Measurements from ENCODE around the gene NR4A1. TPM values are rescaled to one million over a fixed set of nuclear protein-coding genes. Genes with fewer than 3 reads are reported as not detected.

NR4A1 gene
- total RNA-seq, 2 experiments from 2014 or later: 67.0 to 79.2 TPM

- intact Hi-C loops (cut with DNase I, micrococcal nuclease): no loop called here
- DNase-seq (peak in 1 of 14 experiments; percentile 33), ATAC-seq (ENCODE audit: poor library complexity) (no peak)
- ChIA-PET CTCF (interaction anchor here (1.2 to 10.8 kb wide), 3 partner anchors 13 to 16 kb away, joined by 3 to 184 read pairs (median 21); no protein-coding TSS in a partner anchor), POLR2A (interaction anchor here (0.9 to 5.8 kb wide), 3 partner anchors 13 to 188 kb away, joined by 3 to 73 read pairs (median 3); partner anchors contain the start of gene ATG101)
- Mint-ChIP-seq H3K9me3 (no peaks in the 10 kb centered on the region), H3K4me1 (ENCODE audit: low read depth) (peaks cover 21% of the 10 kb centered on the region), H3K36me3 (ENCODE audit: low read depth) (peaks cover 60% of the 10 kb centered on the region), H3K4me3 (peak overlapping the region; percentile 97), H3K27ac (no peak overlapping the region), H3K27me3 (no peaks in the 10 kb centered on the region)
- TF ChIP-seq, protein P1, sequence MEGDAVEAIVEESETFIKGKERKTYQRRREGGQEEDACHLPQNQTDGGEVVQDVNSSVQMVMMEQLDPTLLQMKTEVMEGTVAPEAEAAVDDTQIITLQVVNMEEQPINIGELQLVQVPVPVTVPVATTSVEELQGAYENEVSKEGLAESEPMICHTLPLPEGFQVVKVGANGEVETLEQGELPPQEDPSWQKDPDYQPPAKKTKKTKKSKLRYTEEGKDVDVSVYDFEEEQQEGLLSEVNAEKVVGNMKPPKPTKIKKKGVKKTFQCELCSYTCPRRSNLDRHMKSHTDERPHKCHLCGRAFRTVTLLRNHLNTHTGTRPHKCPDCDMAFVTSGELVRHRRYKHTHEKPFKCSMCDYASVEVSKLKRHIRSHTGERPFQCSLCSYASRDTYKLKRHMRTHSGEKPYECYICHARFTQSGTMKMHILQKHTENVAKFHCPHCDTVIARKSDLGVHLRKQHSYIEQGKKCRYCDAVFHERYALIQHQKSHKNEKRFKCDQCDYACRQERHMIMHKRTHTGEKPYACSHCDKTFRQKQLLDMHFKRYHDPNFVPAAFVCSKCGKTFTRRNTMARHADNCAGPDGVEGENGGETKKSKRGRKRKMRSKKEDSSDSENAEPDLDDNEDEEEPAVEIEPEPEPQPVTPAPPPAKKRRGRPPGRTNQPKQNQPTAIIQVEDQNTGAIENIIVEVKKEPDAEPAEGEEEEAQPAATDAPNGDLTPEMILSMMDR (IDR thresholded peaks at IDR 0.05): no peak
- peak overlapping the region in 1 of 2 donors; percentile 73 for H3K27ac ChIP-seq (ENCODE audit: low read depth in 1 of 2, low read length in 2 of 2)
- H3K36me3 ChIP-seq (ENCODE audit: insufficient read depth, low read length): peaks cover 27% of the 10 kb centered on the region
- H3K4me1 ChIP-seq (ENCODE audit: insufficient read depth, low read length): peaks cover 30% of the 10 kb centered on the region
- peaks cover 0 to 4% of the 10 kb centered on the region in 2 experiments for H3K9me3 ChIP-seq (ENCODE audit: control insufficient read depth in 1 of 2, insufficient read depth in 1 of 2, low read length in 2 of 2)
- H3K27me3 ChIP-seq (ENCODE audit: control insufficient read depth in 1 of 2, insufficient read depth in 2 of 2, low read length in 2 of 2): no peaks in the 10 kb centered on the region
- no peak overlapping the region for H3K4me3 ChIP-seq (ENCODE audit: low read length)
Measured at GRCh38 chr12:52009081-52009751, 42.0 kb upstream of the NR4A1 start.

DNA sequence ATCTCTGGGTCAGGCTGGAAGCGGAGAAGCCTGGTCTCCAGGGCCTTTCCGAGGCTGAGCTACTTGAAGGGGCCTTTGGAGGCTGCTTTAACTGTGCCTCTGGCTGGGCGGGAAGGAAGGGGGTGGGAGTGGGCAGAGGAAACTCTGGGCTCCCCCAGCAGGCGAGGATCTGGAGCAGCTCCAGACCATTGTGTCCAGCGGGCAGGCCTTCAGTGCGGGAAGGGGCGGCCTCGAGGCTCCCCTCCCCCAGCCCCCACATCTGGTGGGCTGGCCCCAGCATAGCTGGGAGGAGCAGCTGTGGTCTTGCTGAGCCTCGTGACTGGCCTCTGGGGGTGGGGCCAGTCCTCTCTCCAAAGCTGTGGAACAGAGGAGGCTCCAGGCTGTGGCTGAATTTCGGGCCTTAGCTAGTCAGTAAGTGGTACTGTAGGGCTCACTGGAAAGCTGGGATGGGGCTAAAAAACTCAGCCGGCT lies 41.1 kb upstream of the NR4A1 start:
- DNase-seq: no peak
- Mint-ChIP-seq H3K4me3 (peak overlapping the region; percentile 51), H3K4me1 (ENCODE audit: low read depth) (peaks cover 21% of the 10 kb centered on the region), H3K27me3 (no peaks in the 10 kb centered on the region), H3K27ac (no peak overlapping the region), H3K36me3 (ENCODE audit: low read depth) (peaks cover 63% of the 10 kb centered on the region), H3K9me3 (no peaks in the 10 kb centered on the region)
- Histone ChIP-seq H3K4me1 (ENCODE audit: insufficient read depth, low read length) (peaks cover 30% of the 10 kb centered on the region), H3K27ac (ENCODE audit: low read depth in 1 of 2, low read length in 2 of 2) (no peak overlapping the region), H3K9me3 (ENCODE audit: control insufficient read depth in 1 of 2, insufficient read depth in 1 of 2, low read length in 2 of 2) (peaks cover 0 to 4% of the 10 kb centered on the region in 2 experiments), H3K36me3 (ENCODE audit: insufficient read depth, low read length) (peaks cover 30% of the 10 kb centered on the region), H3K4me3 (ENCODE audit: low read length) (no peak overlapping the region), H3K27me3 (ENCODE audit: control insufficient read depth in 1 of 2, insufficient read depth in 2 of 2, low read length in 2 of 2) (no peaks in the 10 kb centered on the region)
- intact Hi-C loops (cut with DNase I, micrococcal nuclease): no loop called here
- no peak for ATAC-seq (ENCODE audit: poor library complexity)
- ChIA-PET CTCF (interaction anchor here (1.2 to 10.8 kb wide), 2 partner anchors 12 to 17 kb away, joined by 3 to 184 read pairs; no protein-coding TSS in a partner anchor), POLR2A (interaction anchor here (0.9 to 5.8 kb wide), 2 partner anchors 12 to 60 kb away, joined by 3 to 73 read pairs; partner anchors contain the start of gene ATG101)
- TF ChIP-seq, protein P1 (IDR thresholded peaks at IDR 0.05): no peak

- ATAC-seq (ENCODE audit: poor library complexity) (no peak), DNase-seq (peak in 1 of 14 experiments; percentile 38)
- Mint-ChIP-seq H3K27me3 (no peaks in the 10 kb centered on the region), H3K4me1 (ENCODE audit: low read depth) (peaks cover 17% of the 10 kb centered on the region), H3K4me3 (peak overlapping the region; percentile 15), H3K36me3 (ENCODE audit: low read depth) (peaks cover 66% of the 10 kb centered on the region), H3K27ac (peak overlapping the region; percentile 9), H3K9me3 (no peaks in the 10 kb centered on the region)
- Histone ChIP-seq H3K9me3 (ENCODE audit: control insufficient read depth in 1 of 2, insufficient read depth in 1 of 2, low read length in 2 of 2) (peaks cover 0 to 4% of the 10 kb centered on the region in 2 experiments), H3K4me1 (ENCODE audit: insufficient read depth, low read length) (peaks cover 29% of the 10 kb centered on the region), H3K36me3 (ENCODE audit: insufficient read depth, low read length) (peaks cover 32% of the 10 kb centered on the region), H3K27ac (ENCODE audit: low read depth in 1 of 2, low read length in 2 of 2) (no peak overlapping the region), H3K27me3 (ENCODE audit: control insufficient read depth in 1 of 2, insufficient read depth in 2 of 2, low read length in 2 of 2) (no peaks in the 10 kb centered on the region), H3K4me3 (ENCODE audit: low read length) (no peak overlapping the region)
- ChIA-PET CTCF (interaction anchor here (1.2 to 10.8 kb wide), 2 partner anchors 11 to 18 kb away, joined by 3 to 184 read pairs; no protein-coding TSS in a partner anchor), POLR2A (interaction anchor here (5.8 kb wide), 1 partner anchor 11 kb away, joined by 73 read pairs; no protein-coding TSS in a partner anchor)
- intact Hi-C loops (cut with DNase I, micrococcal nuclease): no loop called here
- TF ChIP-seq, protein P1 (IDR thresholded peaks at IDR 0.05): no peak
Measured at GRCh38 chr12:52010692-52011601, 40.3 kb upstream of the NR4A1 start.

Measured in CD4-positive, alpha-beta T cell (primary cell).